GM12878 (cell line): ENCODE measurements around the gene MAPK13. TPM values are rescaled to one million over a fixed set of nuclear protein-coding genes. Genes with fewer than 3 reads are reported as not detected.
A peak's percentile ranks its signal among the peaks of the same experiment; 100 is the strongest.

Source experiments
- CEBPB ChIP-seq, 2 experiments: fragments of 150-350 bp in 1 of 2; IDR thresholded peaks; 2 replicates each; pipeline ENCODE4 v1.6.1; 2012 to 2014; ENCODE audit warnings: low read depth in 2 of 2, low read length in 2 of 2, borderline replicate concordance in 1 of 2, inconsistent platforms in 1 of 2
- CREM ChIP-seq: IDR thresholded peaks from 2 replicates; pipeline ENCODE4 v1.6.1; 2014; ENCODE audit warnings: antibody characterized with exemption, low read depth
- EED ChIP-seq: sonication (generic); IDR thresholded peaks from 2 replicates; pipeline ENCODE4 v1.6.1; 2016; ENCODE audit warnings: antibody characterized with exemption, low read depth
- ETV6 ChIP-seq, 2 experiments: fragments of 450-650 bp in 1 of 2; IDR thresholded peaks in 1 of 2; conservative IDR thresholded peaks in 1 of 2; 2 replicates each; pipeline ENCODE4 v1.6.1; 2014; ENCODE audit warnings: antibody characterized with exemption in 1 of 2, borderline replicate concordance in 1 of 2, low read depth in 1 of 2, mild to moderate bottlenecking in 1 of 2, moderate library complexity in 1 of 2
- FOXK2 ChIP-seq: fragments of 450-650 bp; IDR thresholded peaks from 2 replicates; pipeline ENCODE4 v1.6.1; 2017; ENCODE audit warnings: mild to moderate bottlenecking, moderate library complexity
- FOXM1 ChIP-seq: IDR thresholded peaks from 2 replicates; pipeline ENCODE4 v1.6.1; 2012; ENCODE audit warnings: low read depth, mild to moderate bottlenecking, inconsistent platforms, low read length, moderate library complexity
- HDAC2 ChIP-seq: fragments of 200-600 bp; sonication (generic); IDR thresholded peaks from 2 replicates; pipeline ENCODE4 v1.6.1; 2017
- MTA2 ChIP-seq: fragments of 450-650 bp; IDR thresholded peaks from 2 replicates; pipeline ENCODE4 v1.6.1; 2016; ENCODE audit warnings: low read depth, mild to moderate bottlenecking, moderate library complexity
- NR2C1 ChIP-seq: fragments of 450-650 bp; IDR thresholded peaks from 2 replicates; pipeline ENCODE4 v1.6.1; 2017; ENCODE audit warnings: antibody characterized with exemption, mild to moderate bottlenecking, moderate library complexity
- NR2C2 ChIP-seq: IDR thresholded peaks from 2 replicates; pipeline ENCODE4 v1.6.1; 2011; ENCODE audit warnings: borderline replicate concordance, low read depth; ENCODE audit not compliant: control insufficient read depth, insufficient read length
- NRF1 ChIP-seq: conservative IDR thresholded peaks from 2 replicates; pipeline ENCODE4 v1.6.1; 2011; ENCODE audit warnings: mild to moderate bottlenecking, low read depth, low read length, improper control_type of control experiment
- POLR2AphosphoS5 ChIP-seq: IDR thresholded peaks from 2 replicates; pipeline ENCODE4 v1.6.1; 2011; ENCODE audit warnings: mild to moderate bottlenecking, low read length, inconsistent platforms
- RAD51 ChIP-seq: fragments of 450-650 bp; IDR thresholded peaks from 2 replicates; pipeline ENCODE4 v1.6.1; 2016; ENCODE audit warnings: moderate library complexity, mild to moderate bottlenecking, inconsistent platforms
- REST ChIP-seq: IDR thresholded peaks from 2 replicates; pipeline ENCODE4 v1.6.1; 2012; ENCODE audit warnings: mild to moderate bottlenecking, low read depth, low read length
- SMAD1 ChIP-seq: fragments of 450-650 bp; IDR thresholded peaks from 2 replicates; pipeline ENCODE4 v1.6.1; 2018; ENCODE audit warnings: mild to moderate bottlenecking, low read depth; ENCODE audit not compliant: partially characterized antibody
- YY1 ChIP-seq: IDR thresholded peaks from 2 replicates; pipeline ENCODE4 v1.6.1; 2011; ENCODE audit warnings: low read depth, mild to moderate bottlenecking, low read length
- ZBTB4 ChIP-seq: fragments of 450-650 bp; formaldehyde crosslinking; IDR thresholded peaks from 2 replicates; pipeline ENCODE4 v1.4.0; 2022; ENCODE audit warnings: mild to moderate bottlenecking, moderate library complexity
- ZNF24 ChIP-seq: fragments of 450-650 bp; IDR thresholded peaks from 2 replicates; pipeline ENCODE4 v1.6.1; 2017; ENCODE audit warnings: antibody characterized with exemption, mild to moderate bottlenecking
- ZNF274 ChIP-seq: IDR thresholded peaks from one replicate; pipeline ENCODE4 v1.8.0; 2011; ENCODE audit not compliant: insufficient read length, insufficient read depth
- polyA plus RNA-seq, 11 experiments: library from polyadenylated mRNA; depleted of rRNA in 4 of 11; unstranded in 6 of 11; stranded (reverse) in 5 of 11; fragments of >200 nt; fragmentation: Nextera tagmentation in 4 of 11; fragmentation: Illumina TruSeq in 1 of 11; extraction: Ambion mirVana in 4 of 11; extraction: Trizol in 1 of 11; gene quantifications; 1 replicate in 1 of 11; 2 replicates in 10 of 11; pipeline versions ENCODE4 v1.2.1 to v1.2.3, GENCODE V29; 2011 to 2016; ENCODE audit warnings: inconsistent platforms in 2 of 11, missing spikeins in 2 of 11, low read depth in 1 of 11
- total RNA-seq, 4 experiments: library from RNA; depleted of rRNA in 3 of 4; stranded (reverse); fragments of >200 nt in 3 of 4; fragmentation: Illumina TruSeq in 1 of 4; extraction: Trizol in 1 of 4; gene quantifications; 2 replicates each; pipeline versions ENCODE4 v1.2.1 to v1.2.3, GENCODE V29; 2013 to 2021
- TF ChIP-seq, protein P1 (sequence below): IDR thresholded peaks from 2 replicates; pipeline ENCODE4 v1.6.1; 2011; ENCODE audit warnings: low read depth, low read length, improper control_type of control experiment, borderline replicate concordance
- TF ChIP-seq, protein P2 (sequence below): IDR thresholded peaks from 2 replicates; pipeline ENCODE4 v1.6.1; 2012; ENCODE audit warnings: low read length, inconsistent platforms

MAPK13 gene
- total and polyA plus RNA-seq, 10 of the 15 experiments (the other 5 are each of a cell fraction or from before 2014, with no cell fraction given): 1.8 to 48.0 (median 37.5) TPM

DNA sequence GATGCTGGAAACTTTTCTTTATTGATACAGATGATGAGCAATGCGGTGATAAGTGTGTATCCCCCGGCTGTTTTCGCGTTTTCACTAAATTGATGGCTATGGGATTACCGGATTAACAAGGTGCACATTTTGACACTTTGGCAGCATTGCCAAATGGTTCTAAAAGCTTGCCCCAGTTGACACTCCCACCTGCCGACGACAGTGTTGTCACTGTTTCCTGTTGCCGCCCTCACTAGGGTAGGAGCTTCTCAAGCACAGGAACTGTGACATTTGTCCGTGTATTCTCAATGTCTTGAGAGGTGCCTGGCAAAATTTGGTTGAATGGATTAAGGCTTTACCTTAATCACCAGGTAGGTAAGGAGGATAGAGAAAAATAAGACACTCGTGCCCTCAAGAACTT, 9.8 kb upstream of the MAPK13 start (continued):
- TF ChIP-seq REST (no peak), CEBPB (IDR thresholded peaks at IDR 0.05; ENCODE audit: borderline replicate concordance in 1 of 2, low read depth in 2 of 2, low read length in 2 of 2) (no peak), ETV6 (conservative IDR thresholded peaks at IDR 0.05 in 1 of 2, IDR thresholded peaks at IDR 0.05 in 1 of 2; ENCODE audit: borderline replicate concordance in 1 of 2, low read depth in 1 of 2) (0 out of 4 replicates have a peak, but pooled peaks of 1 of the 2 experiments have one; percentile 19), HDAC2 (no peak), SMAD1 (no peak), POLR2AphosphoS5 (peak; percentile 41; the same call in 1 of the 2 replicates), MTA2 (no peak), RAD51 (no peak), FOXM1 (0 out of 2 replicates have a peak, but pooled peaks have one; percentile 17), ZNF24 (no peak), YY1 (no peak), FOXK2 (no peak), NRF1 (no peak), ZBTB4 (CRISPR knock-in tag) (no peak), NR2C1 (no peak), CREM (peak; percentile 58; the same call in 1 of the 2 replicates), ZNF274 (no peak), NR2C2 (no peak), EED (no peak)
- TF ChIP-seq, protein P1, sequence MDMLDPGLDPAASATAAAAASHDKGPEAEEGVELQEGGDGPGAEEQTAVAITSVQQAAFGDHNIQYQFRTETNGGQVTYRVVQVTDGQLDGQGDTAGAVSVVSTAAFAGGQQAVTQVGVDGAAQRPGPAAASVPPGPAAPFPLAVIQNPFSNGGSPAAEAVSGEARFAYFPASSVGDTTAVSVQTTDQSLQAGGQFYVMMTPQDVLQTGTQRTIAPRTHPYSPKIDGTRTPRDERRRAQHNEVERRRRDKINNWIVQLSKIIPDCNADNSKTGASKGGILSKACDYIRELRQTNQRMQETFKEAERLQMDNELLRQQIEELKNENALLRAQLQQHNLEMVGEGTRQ: no peak
- TF ChIP-seq, protein P2, sequence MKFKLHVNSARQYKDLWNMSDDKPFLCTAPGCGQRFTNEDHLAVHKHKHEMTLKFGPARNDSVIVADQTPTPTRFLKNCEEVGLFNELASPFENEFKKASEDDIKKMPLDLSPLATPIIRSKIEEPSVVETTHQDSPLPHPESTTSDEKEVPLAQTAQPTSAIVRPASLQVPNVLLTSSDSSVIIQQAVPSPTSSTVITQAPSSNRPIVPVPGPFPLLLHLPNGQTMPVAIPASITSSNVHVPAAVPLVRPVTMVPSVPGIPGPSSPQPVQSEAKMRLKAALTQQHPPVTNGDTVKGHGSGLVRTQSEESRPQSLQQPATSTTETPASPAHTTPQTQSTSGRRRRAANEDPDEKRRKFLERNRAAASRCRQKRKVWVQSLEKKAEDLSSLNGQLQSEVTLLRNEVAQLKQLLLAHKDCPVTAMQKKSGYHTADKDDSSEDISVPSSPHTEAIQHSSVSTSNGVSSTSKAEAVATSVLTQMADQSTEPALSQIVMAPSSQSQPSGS: no peak
